OCI-M2 (cell line): ENCODE results near the gene C2orf76.

Experiments used
- DNase-seq: peaks from one replicate; lab custom pipeline; 2025; ENCODE audit not compliant: unreplicated experiment; lab: John Stamatoyannopoulos, UW

The C2orf76 gene

GRCh38 chr2:119338826-119339561 is 27.6 kb downstream of the C2orf76 start:
- DNase-seq = peak; percentile 21

- no peak for DNase-seq
Measured at GRCh38 chr2:119338272-119338671, 28.4 kb downstream of the C2orf76 start.

- DNase-seq = no peak
Measured at GRCh38 chr2:119337749-119338148, 28.9 kb downstream of the C2orf76 start.

- DNase-seq = no peak
Measured at GRCh38 chr2:119333833-119334232, 32.8 kb downstream of the C2orf76 start.

GRCh38 chr2:119333360-119333759 is 33.3 kb downstream of the C2orf76 start:
- no peak for DNase-seq

GRCh38 chr2:119332953-119333352 is 33.7 kb downstream of the C2orf76 start:
- no peak for DNase-seq

GRCh38 chr2:119327431-119327830 is 39.2 kb downstream of the C2orf76 start:
- no peak for DNase-seq

GRCh38 chr2:119326938-119327337 is 39.7 kb downstream of the C2orf76 start:
- no peak for DNase-seq

- no peak for DNase-seq
Measured at GRCh38 chr2:119324685-119325270, 41.9 kb downstream of the C2orf76 start.

- no peak for DNase-seq
Measured at GRCh38 chr2:119323459-119323858, 43.2 kb downstream of the C2orf76 start.

- DNase-seq = no peak
Measured at GRCh38 chr2:119319593-119319992, 47.0 kb downstream of the C2orf76 start.

GRCh38 chr2:119317554-119317953 is 49.1 kb downstream of the C2orf76 start:
- DNase-seq = no peak

- no peak for DNase-seq
Measured at GRCh38 chr2:119316066-119316465, 50.6 kb downstream of the C2orf76 start.

- DNase-seq = no peak
Measured at GRCh38 chr2:119315241-119315925, 51.3 kb downstream of the C2orf76 start.

- no peak for DNase-seq
Measured at GRCh38 chr2:119311831-119312230, 54.8 kb downstream of the C2orf76 start.

GRCh38 chr2:119311371-119311770 is 55.3 kb downstream of the C2orf76 start:
- DNase-seq = no peak

- DNase-seq = no peak
Measured at GRCh38 chr2:119308793-119309330, 57.8 kb downstream of the C2orf76 start.

GRCh38 chr2:119307419-119308140 is 59.1 kb downstream of the C2orf76 start:
- no peak for DNase-seq

- no peak for DNase-seq
Measured at GRCh38 chr2:119306196-119306590, 60.4 kb downstream of the C2orf76 start.

- DNase-seq = no peak
Measured at GRCh38 chr2:119305497-119306195, 61.0 kb downstream of the C2orf76 start.

GRCh38 chr2:119304847-119305246 is 61.8 kb downstream of the C2orf76 start:
- DNase-seq = no peak
